WI38 (cell line): Measurements from ENCODE around the gene MYOZ3.

Experiments used
- H3K4me3 ChIP-seq: 2 replicates; pipeline ENCODE4 v1.5.1; 2011; ENCODE audit warnings: low read depth, mild to moderate bottlenecking, control low read depth, low read length
- CTCF ChIP-seq: IDR thresholded peaks from 2 replicates; pipeline ENCODE4 v1.5.1; 2012; ENCODE audit warnings: low read depth, mild to moderate bottlenecking, control low read depth, low read length

Gene MYOZ3

DNA sequence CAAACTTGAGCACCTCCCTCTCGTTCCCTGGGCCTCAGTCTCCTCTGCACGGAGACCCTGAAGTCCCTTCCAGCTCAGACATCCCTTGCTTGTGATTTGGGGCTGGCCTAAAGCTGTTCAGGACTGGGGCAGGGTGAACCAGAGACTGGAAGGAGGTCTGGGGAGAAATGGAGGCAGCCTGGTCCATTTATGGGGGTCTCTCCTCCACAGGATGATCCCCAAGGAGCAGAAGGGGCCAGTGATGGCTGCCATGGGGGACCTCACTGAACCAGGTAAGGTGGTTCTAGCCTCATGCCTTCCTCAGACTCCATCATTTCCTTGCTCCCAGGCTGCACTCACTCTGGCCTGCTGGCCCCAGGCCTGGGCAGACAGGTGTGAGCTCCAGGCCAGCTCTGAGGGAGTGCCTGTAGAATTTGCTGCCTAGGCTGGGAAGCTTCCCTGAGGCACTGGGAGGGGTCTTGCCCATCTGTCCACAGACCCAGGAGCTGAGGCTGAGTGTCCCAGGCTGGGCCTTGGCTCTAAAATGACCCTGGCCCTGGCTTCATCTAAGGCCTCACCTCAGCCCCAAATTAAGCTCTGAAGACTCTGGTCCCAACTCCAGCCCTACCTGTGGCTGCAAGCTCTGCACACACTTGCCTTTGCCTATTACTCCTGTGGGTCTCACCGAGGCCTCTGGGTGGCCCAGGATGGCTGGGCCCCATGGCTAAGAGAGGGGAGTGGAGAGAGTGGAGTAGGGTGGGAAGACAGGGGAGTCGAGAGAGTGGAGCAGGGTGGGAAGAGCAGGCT, 1.9 kb downstream of the MYOZ3 start:
- TF ChIP-seq CTCF, result no peak
- H3K4me3 ChIP-seq, result no peak overlapping the region

- TF ChIP-seq CTCF, result no peak
- no peak overlapping the region for H3K4me3 ChIP-seq
These were observed 2.9 kb downstream of the MYOZ3 start for GRCh38 chr5:150663936-150664335.

GRCh38 chr5:150665044-150665443, 4.0 kb downstream of the MYOZ3 start:
- no peak for TF ChIP-seq CTCF
- no peak overlapping the region for H3K4me3 ChIP-seq

DNA sequence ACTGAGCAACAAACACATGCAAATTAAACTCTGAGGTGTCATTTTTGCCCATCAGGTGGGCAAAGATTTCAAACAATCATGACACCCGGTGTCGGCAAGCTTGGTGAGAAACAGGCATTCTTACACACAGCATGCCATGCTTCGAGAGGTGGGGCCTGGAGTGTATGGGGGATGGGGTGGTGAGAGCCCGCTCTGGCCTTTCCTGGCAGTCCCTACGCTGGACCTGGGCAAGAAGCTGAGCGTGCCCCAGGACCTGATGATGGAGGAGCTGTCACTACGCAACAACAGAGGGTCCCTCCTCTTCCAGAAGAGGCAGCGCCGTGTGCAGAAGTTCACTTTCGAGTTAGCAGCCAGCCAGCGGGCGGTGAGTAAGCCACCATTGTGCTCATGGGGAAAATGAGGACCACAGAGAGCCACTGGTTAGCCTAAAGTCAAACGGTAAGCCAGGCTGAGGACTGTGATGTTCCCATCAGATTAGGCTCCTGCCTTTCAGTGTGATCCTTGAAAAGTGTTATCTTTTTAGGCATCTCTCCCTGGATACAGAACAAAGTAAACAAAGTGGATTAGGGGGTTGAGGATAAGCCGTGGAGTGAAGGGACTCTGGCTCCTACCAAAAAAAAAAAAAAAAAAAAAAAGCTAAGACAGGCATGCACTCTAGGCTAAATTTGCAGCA, 9.4 kb downstream of the MYOZ3 start:
- TF ChIP-seq CTCF, result no peak
- no peak overlapping the region for H3K4me3 ChIP-seq

- H3K4me3 ChIP-seq, result no peak overlapping the region
- no peak for TF ChIP-seq CTCF
These were observed 9.9 kb downstream of the MYOZ3 start for GRCh38 chr5:150670948-150671310.

- TF ChIP-seq CTCF, result no peak
- H3K4me3 ChIP-seq, result peak overlapping the region; percentile 58
These were observed 10.6 kb downstream of the MYOZ3 start for GRCh38 chr5:150671509-150672236.

GRCh38 chr5:150672237-150672883, 11.3 kb downstream of the MYOZ3 start:
- no peak for TF ChIP-seq CTCF
- peak overlapping the region; percentile 58 for H3K4me3 ChIP-seq
